Tibial artery (tissue), 4 donors: ENCODE results near the gene IGF1R.

ENCODE experiments used
- DNase-seq, 2 donors: peaks; one replicate each; pipeline ENCODE4 v3.0.0-alpha.2; 2019
- H3K27ac ChIP-seq, 2 donors: fragments of 200-600 bp; sonication (generic) in 1 of 2; 1 replicate in 1 of 2; 2 replicates in 1 of 2; pipeline ENCODE4 v1.5.1; 2018 to 2019; ENCODE audit warnings: mild to moderate bottlenecking in 1 of 2
- H3K27me3 ChIP-seq, 2 donors: fragments of 200-600 bp; sonication (generic) in 1 of 2; one replicate each; pipeline versions ENCODE4 v1.5.1 to v1.6.0; 2016 to 2019
- H3K36me3 ChIP-seq, 3 donors: fragments of 200-600 bp; sonication (generic) in 2 of 3; one replicate each; pipeline ENCODE4 v1.5.1; 2016 to 2019; ENCODE audit warnings: mild to moderate bottlenecking in 2 of 3
- H3K4me1 ChIP-seq, 4 donors: fragments of 200-600 bp; sonication (generic) in 2 of 4; 1 replicate in 3 of 4; 2 replicates in 1 of 4; pipeline ENCODE4 v1.5.1; 2016 to 2019
- H3K4me3 ChIP-seq, 2 donors: fragments of 200-600 bp; sonication (generic) in 1 of 2; 1 replicate in 1 of 2; 2 replicates in 1 of 2; pipeline ENCODE4 v1.5.1; 2018 to 2019; ENCODE audit warnings: mild to moderate bottlenecking in 2 of 2
- H3K9me3 ChIP-seq, 3 donors: fragments of 200-600 bp; sonication (generic) in 1 of 3; one replicate each; pipeline ENCODE4 v1.5.1; 2016 to 2019
- intact Hi-C: fragments of 100-400 bp; cut with DNase I; formaldehyde crosslinking; loops from one replicate; pipeline ENCODE4 v1.15.0; 2023; ENCODE audit warnings: low total_unique reads
- TF ChIP-seq, protein P1 (sequence below), 2 experiments: fragments of 200-600 bp in 1 of 2; fragments of 450-650 bp in 1 of 2; IDR thresholded peaks; one replicate each; pipeline ENCODE4 v1.5.1; 2017 to 2019; ENCODE audit warnings: antibody characterized with exemption in 2 of 2, mild to moderate bottlenecking in 1 of 2, moderate library complexity in 1 of 2

Gene IGF1R

DNA sequence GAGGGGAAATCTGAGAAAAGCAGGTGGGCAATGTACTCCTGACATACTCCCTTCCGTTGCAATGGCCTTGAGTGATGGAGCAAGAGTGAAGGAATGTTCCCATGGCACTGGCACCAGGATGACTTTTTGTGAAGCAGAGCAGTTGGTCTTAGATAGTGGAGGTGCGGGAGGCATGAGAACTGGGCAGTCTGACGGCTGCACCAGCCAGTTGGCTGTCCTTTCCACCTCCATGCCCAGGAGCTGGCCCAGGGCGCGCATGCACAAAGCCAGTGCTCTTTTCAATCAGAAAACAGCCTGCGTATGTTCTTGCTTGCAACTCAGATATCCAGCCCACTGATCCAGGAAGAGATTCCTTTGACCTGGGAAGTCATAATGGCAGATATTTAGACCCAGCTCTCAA is 222.4 kb downstream of the IGF1R start:
- TF ChIP-seq, protein P1, sequence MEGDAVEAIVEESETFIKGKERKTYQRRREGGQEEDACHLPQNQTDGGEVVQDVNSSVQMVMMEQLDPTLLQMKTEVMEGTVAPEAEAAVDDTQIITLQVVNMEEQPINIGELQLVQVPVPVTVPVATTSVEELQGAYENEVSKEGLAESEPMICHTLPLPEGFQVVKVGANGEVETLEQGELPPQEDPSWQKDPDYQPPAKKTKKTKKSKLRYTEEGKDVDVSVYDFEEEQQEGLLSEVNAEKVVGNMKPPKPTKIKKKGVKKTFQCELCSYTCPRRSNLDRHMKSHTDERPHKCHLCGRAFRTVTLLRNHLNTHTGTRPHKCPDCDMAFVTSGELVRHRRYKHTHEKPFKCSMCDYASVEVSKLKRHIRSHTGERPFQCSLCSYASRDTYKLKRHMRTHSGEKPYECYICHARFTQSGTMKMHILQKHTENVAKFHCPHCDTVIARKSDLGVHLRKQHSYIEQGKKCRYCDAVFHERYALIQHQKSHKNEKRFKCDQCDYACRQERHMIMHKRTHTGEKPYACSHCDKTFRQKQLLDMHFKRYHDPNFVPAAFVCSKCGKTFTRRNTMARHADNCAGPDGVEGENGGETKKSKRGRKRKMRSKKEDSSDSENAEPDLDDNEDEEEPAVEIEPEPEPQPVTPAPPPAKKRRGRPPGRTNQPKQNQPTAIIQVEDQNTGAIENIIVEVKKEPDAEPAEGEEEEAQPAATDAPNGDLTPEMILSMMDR (IDR thresholded peaks at IDR 0.05) = no peak
- Histone ChIP-seq H3K4me3 (no peak overlapping the region), H3K27me3 (no peaks in the 10 kb centered on the region), H3K36me3 (no peaks in the 10 kb centered on the region), H3K4me1 (peaks cover 4 to 82% (median 53%) of the 10 kb centered on the region in 4 donors), H3K27ac (peak overlapping the region; percentile 42 to 89), H3K9me3 (no peaks in the 10 kb centered on the region)
- DNase-seq = no peak
- intact Hi-C loops = no loop called here

DNA sequence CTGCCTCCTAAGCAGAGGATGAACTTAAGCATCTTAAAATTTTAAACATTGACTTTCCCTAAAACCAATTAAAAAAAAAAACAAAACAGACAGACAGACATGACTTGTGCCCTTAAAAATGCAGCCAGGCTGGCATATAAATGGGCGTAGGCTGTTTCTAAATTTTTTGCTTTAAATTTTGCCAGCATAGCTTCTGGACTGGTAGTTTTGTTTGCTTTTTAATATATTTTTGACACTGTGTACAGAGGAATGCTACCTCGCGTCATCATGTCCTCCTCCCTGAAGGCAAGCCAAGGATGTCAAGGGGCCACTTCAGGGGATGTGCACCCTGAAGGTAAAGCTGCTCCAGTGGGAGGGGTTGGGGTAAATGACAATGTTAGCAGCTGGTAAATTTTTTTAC is 224.4 kb downstream of the IGF1R start:
- Histone ChIP-seq H3K27me3 (no peaks in the 10 kb centered on the region), H3K4me3 (no peak overlapping the region), H3K9me3 (no peaks in the 10 kb centered on the region), H3K4me1 (peaks cover 4 to 95% (median 66%) of the 10 kb centered on the region in 4 donors), H3K27ac (peak overlapping the region; percentile 78 to 89), H3K36me3 (no peaks in the 10 kb centered on the region)
- DNase-seq = no peak
- TF ChIP-seq, protein P1 (IDR thresholded peaks at IDR 0.05) = no peak
- intact Hi-C loops = no loop called here

DNA sequence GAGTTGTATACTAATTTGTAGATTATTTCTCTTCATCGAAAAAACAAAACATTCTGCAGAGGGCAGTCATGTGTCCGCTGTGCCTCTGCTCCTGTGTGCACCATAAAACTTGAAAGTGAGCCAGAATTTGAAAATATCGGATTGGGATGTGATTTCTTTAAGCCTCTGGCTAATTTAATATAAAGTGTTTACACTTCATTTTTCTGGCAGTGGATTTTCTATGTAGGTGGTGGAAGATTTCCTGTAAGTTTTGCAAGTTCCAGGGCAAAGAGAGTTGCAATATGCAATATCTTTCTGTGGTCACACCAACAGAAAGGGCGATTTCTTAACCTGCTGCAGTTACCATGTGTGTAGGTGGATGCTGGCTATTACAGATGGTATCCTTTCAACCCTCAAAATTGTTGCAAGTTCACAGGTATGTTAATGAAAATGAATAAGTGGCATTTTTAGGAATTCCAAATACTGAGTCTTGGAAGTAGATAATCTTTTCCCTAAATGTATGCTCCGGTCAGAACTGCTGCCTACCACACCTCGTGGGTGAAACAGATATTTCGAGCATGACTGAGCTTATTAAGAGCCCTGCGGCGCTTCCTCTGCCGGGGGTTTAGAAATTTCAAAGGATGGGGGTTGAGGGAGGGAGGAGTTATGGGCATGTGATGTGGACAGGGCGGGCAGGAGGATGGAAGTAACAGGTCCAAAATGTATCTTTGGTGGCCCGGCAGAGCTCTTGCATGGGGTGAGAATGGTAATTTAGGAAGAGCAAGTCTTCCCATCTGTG is 225.3 kb downstream of the IGF1R start:
- Histone ChIP-seq H3K36me3 (no peaks in the 10 kb centered on the region), H3K4me1 (peaks cover 4 to 98% (median 64%) of the 10 kb centered on the region in 4 donors), H3K27me3 (no peaks in the 10 kb centered on the region), H3K4me3 (peak overlapping the region; percentile 9 to 22), H3K9me3 (no peaks in the 10 kb centered on the region), H3K27ac (peak overlapping the region; percentile 78 to 89)
- intact Hi-C loops = no loop called here
- DNase-seq = no peak
- TF ChIP-seq, protein P1 (IDR thresholded peaks at IDR 0.05) = no peak

DNA sequence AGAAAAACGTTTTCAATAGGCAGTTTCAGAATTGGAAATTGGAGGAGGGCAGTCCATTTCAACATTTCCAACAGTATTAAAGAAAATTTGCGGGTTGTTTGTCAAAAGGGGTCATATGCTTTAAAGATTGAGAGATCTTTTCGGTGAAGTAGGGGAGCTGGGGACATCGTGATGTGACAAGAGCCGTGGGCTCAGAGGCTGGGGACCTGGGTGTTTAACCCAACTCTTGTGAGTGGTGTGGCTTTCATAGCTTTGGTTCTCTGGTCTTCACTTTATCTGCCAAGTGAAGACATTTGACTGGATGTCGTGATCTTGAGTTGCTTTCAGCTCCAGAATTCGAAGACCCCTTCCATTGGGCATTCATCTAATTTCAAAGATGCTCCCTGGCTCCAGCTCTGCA is 226.0 kb downstream of the IGF1R start:
- no peak for DNase-seq
- TF ChIP-seq, protein P1 (IDR thresholded peaks at IDR 0.05) = no peak
- Histone ChIP-seq H3K4me3 (peak overlapping the region; percentile 9 to 22), H3K36me3 (no peaks in the 10 kb centered on the region), H3K27me3 (no peaks in the 10 kb centered on the region), H3K27ac (peak overlapping the region; percentile 78 to 89), H3K4me1 (peaks cover 4 to 98% (median 70%) of the 10 kb centered on the region in 4 donors), H3K9me3 (no peaks in the 10 kb centered on the region)
- intact Hi-C loops = no loop called here

DNA sequence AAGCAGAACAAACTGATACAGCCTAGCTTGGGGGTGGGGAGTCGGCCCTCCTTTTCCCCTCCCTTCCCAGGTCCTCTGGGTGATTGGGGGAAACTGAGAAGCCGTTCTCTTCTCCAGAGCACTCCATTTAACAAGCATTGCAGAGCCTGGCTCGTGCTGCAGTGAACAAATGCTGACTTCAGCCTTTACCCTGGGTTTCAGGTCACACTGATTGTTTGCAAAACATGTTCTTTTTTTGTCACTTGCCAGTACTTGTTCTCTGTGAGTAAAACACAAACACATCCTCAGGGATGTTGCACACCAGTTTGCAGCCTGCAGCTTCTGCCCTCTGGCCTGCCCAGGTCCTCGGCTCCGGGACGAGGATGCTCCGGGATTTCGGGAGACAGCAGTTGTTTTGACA is 226.4 kb downstream of the IGF1R start:
- Histone ChIP-seq H3K9me3 (no peaks in the 10 kb centered on the region), H3K27me3 (no peaks in the 10 kb centered on the region), H3K36me3 (no peaks in the 10 kb centered on the region), H3K4me3 (peak overlapping the region in 1 of 2 donors; percentile 22), H3K4me1 (peaks cover 4 to 98% (median 72%) of the 10 kb centered on the region in 4 donors), H3K27ac (peak overlapping the region; percentile 78 to 89)
- TF ChIP-seq, protein P1 (IDR thresholded peaks at IDR 0.05) = no peak
- intact Hi-C loops = no loop called here
- DNase-seq = no peak
